Glomerular endothelial cell (primary cell): Measurements from ENCODE around the gene DBP. TPM values are rescaled to one million over a fixed set of nuclear protein-coding genes. Genes with fewer than 3 reads are reported as not detected.
"Not testable (repeated sequence)": the region's sequence is repeated elsewhere in the genome, so short reads cannot be mapped to it uniquely, and the experiment has no call there.

ENCODE experiments used
- DNase-seq: peaks from one replicate; pipeline ENCODE4 v3.0.0-alpha.2; 2011; ENCODE audit warnings: low read depth, low spot score; ENCODE audit errors: extremely low read depth
- total RNA-seq: library from RNA; depleted of rRNA; stranded (reverse); fragments of >200 nt; gene quantifications from 2 replicates; pipeline ENCODE4 v1.2.3, GENCODE V29; 2015

DBP gene
- total RNA-seq, 1 donor from 2014 or later = 2.9 TPM

GRCh38 chr19:48668332-48668731, 31.2 kb upstream of the DBP start:
- no peak for DNase-seq

GRCh38 chr19:48665786-48666185, 28.6 kb upstream of the DBP start:
- no peak for DNase-seq

- DNase-seq = no peak
These were observed 27.3 kb upstream of the DBP start for GRCh38 chr19:48664476-48664875.

GRCh38 chr19:48663667-48664066, 26.5 kb upstream of the DBP start:
- DNase-seq = no peak

- no peak for DNase-seq
These were observed 24.5 kb upstream of the DBP start for GRCh38 chr19:48661711-48662090.

- peak; percentile 89 for DNase-seq
These were observed 23.9 kb upstream of the DBP start for GRCh38 chr19:48660852-48661710.

GRCh38 chr19:48659768-48660167, 22.6 kb upstream of the DBP start:
- no peak for DNase-seq

GRCh38 chr19:48658483-48658882, 21.3 kb upstream of the DBP start:
- no peak for DNase-seq

- not testable (repeated sequence) for DNase-seq
These were observed 20.6 kb upstream of the DBP start for GRCh38 chr19:48657828-48658227.

- no peak for DNase-seq
These were observed 19.8 kb upstream of the DBP start for GRCh38 chr19:48656840-48657474.

- no peak for DNase-seq
These were observed 17.3 kb upstream of the DBP start for GRCh38 chr19:48654299-48655059.

- no peak for DNase-seq
These were observed 14.5 kb upstream of the DBP start for GRCh38 chr19:48651683-48652048.

GRCh38 chr19:48650974-48651682, 13.9 kb upstream of the DBP start:
- DNase-seq = no peak

GRCh38 chr19:48648134-48648533, 11.0 kb upstream of the DBP start:
- no peak for DNase-seq

GRCh38 chr19:48646722-48647216, 9.6 kb upstream of the DBP start:
- no peak for DNase-seq

GRCh38 chr19:48646001-48646721, 9.0 kb upstream of the DBP start, which contains the start of gene CA11:
CA11 (minus strand) TSS chr19:48646187; CDS start chr19:48645632, 555 bp downstream.
- DNase-seq = no peak

GRCh38 chr19:48645620-48646000, 8.4 kb upstream of the DBP start:
- no peak for DNase-seq

- DNase-seq = no peak
These were observed 7.8 kb upstream of the DBP start for GRCh38 chr19:48644839-48645619.

- no peak for DNase-seq
These were observed 7.2 kb upstream of the DBP start for GRCh38 chr19:48644355-48644754.
